ENCODE results near the gene ILKAP. TPM values are rescaled to one million over a fixed set of nuclear protein-coding genes. Genes with fewer than 3 reads are reported as not detected.

The ILKAP gene
- total RNA-seq, 6 experiments from 2014 or later, result 9.8 to 24.3 (median 16.8) TPM

DNA sequence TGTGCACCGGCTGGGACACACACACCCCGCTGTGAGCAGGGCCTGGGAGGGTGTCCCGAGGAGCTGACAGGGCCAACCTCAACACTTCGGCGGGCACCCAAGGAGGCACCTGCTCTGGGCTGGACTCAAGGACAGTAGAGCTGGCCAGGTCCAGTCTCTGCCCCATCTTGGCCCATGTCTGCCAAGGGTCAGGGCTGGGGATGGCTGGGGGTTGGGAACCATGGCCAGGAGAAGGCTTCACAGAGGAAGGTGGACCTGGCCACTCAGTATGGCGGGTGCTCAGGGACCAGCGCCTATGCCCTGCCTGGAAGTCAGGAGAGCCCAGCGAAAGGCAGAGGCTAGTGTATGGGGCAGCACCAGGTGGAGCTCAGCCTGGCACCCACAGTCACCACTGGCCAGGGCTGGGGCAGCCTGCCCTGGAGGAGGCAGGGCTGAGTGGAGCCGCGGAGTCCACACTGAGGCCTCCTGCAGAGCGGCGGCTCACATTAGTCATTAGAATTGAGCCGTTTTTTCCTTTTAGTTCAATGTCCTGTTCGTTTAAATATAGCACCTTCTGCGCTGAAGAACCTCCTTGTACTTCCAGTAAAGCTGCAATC, 40.6 kb downstream of the ILKAP start:
- Histone ChIP-seq H3K4me3 (no peak overlapping the region), H3K36me3 (no peaks in the 10 kb centered on the region), H3K27me3 (no peaks in the 10 kb centered on the region), H3K4me1 (no peaks in the 10 kb centered on the region), H3K27ac (no peak overlapping the region), H3K9me3 (no peaks in the 10 kb centered on the region)
- no peak for ATAC-seq
- no CpG with 5 or more reads among the region's 15 CpGs for WGBS (ENCODE audit: insufficient coverage, low coverage, low lambda C conversion rate, missing lambda C conversion rate)
- no peak for DNase-seq
- intact Hi-C loops (cut with DNase I), result no loop called here
- TF ChIP-seq POLR2A (IDR thresholded peaks at IDR 0.05), result no peak
- TF ChIP-seq, protein P1, sequence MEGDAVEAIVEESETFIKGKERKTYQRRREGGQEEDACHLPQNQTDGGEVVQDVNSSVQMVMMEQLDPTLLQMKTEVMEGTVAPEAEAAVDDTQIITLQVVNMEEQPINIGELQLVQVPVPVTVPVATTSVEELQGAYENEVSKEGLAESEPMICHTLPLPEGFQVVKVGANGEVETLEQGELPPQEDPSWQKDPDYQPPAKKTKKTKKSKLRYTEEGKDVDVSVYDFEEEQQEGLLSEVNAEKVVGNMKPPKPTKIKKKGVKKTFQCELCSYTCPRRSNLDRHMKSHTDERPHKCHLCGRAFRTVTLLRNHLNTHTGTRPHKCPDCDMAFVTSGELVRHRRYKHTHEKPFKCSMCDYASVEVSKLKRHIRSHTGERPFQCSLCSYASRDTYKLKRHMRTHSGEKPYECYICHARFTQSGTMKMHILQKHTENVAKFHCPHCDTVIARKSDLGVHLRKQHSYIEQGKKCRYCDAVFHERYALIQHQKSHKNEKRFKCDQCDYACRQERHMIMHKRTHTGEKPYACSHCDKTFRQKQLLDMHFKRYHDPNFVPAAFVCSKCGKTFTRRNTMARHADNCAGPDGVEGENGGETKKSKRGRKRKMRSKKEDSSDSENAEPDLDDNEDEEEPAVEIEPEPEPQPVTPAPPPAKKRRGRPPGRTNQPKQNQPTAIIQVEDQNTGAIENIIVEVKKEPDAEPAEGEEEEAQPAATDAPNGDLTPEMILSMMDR (IDR thresholded peaks at IDR 0.05), result no peak

DNA sequence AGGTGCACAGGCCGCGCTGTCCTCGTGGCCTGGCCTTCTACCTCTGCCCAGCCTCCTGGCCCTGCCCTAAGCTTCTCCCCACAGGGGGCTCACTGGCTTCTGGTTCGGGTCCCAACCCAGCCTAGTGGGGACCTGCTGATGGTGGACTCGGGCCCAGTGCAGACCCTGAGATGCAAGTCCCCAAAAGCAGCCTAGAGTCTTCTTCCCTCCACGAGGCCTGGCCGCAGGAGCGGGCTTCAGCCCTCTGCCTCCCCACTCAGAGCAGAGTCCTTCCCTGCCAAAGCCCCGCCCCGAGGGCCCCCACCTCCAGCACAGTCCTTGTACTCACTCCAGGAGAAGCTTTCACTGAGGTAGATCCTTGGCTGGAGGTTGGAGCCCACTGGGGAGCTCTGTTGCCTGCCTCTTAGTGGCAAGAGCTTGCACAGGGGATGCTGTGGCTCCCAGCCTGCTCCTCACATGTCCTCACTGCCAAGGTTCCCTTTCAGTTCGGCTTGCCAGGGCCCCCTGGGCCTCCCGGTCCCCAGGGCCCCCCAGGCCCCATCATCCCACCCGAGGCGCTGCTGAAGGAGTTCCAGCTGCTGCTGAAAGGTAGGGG, 41.1 kb downstream of the ILKAP start:
- Histone ChIP-seq H3K27me3 (no peaks in the 10 kb centered on the region), H3K4me3 (no peak overlapping the region), H3K27ac (no peak overlapping the region), H3K4me1 (no peaks in the 10 kb centered on the region), H3K36me3 (no peaks in the 10 kb centered on the region), H3K9me3 (no peaks in the 10 kb centered on the region)
- DNase-seq (peak in 1 of 3 donors; percentile 55), ATAC-seq (no peak)
- no CpG with 5 or more reads among the region's 14 CpGs for WGBS (ENCODE audit: insufficient coverage, low coverage, low lambda C conversion rate, missing lambda C conversion rate)
- TF ChIP-seq, protein P1 (IDR thresholded peaks at IDR 0.05), result no peak
- no peak for TF ChIP-seq POLR2A (IDR thresholded peaks at IDR 0.05)
- intact Hi-C loops (cut with DNase I), result no loop called here

DNA sequence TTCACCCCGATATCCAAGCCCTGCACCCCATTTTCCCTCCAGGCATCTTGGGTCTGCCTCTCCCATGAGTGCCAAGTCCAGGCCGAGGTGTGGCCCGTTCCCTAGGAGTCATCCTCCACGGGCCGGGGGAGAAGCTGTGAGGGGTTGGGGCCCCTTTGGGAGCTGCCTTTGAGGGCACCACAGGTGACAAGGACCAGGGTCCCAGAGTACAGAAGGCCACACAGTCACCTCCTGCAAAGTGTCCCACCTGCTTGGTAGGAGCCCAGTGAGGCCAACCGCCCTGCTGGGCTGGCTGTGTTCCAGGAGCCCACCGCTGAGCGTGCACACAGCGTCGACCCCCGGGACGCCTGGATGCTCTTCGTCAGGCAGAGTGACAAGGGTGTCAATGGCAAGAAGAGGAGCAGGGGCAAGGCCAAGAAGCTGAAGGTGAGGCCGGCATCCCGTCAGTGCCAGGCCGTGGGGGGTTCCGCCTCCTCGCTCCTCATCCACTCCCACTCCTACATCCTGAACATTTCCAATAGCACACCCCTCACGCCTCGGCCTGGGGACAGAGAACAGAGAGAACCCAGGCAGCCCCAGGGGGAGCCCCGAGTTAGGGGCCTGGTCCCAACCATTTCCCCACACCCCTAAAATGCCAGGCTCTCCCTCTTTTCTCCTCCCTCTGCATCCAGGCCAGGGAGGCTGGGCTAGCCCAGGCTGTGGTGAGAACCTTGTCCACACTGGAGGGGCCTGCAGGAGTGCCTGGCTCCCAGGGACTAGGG, 42.0 kb downstream of the ILKAP start:
- intact Hi-C loops (cut with DNase I), result no loop called here

DNA sequence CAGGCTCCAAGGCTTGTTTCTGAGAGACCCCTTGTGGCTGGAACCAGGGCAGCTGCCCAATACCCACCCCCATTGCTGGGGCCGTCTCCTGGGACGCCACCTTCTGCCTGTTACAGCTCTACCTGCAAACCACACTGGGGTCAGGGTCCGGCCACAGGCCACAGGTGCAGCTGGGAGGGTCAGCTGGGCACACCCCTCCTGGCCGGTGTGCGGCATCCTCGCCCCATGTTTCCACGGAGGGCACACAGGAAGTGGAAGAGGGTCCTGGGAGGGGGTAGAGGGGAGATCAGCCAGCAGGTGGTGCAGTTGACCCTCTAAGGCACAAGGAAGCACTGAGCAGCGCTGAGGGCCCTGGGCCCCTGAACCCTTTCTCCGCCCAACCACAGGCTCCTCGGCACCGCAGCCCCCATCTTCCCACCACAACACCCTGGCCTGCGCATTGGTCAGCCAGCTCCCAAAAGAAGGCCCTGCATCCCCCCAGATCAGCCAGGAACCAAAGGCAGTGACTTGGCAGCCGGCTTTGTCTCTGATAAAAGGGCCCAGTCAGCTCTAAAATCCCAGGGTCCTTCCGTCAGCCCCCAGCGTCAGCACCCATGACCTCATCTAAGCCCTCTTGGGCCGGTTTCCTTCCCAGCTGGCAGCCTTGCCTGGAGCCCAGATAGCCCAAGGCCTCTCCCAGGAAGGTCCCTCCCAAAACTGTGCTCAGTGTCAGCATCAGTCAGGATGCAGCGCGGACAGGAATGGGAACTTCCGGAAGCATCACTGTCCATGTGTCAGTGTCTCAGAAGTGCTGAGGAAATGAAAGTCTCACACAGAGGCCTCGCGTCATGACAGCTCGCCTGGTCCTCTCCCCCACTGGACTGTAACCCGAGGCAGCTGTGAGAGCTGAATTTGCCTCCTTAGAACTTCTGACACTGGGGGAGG, 43.0 kb downstream of the ILKAP start:
- no peaks in the 10 kb centered on the region for H3K9me3 ChIP-seq
- H3K27ac ChIP-seq, result no peak overlapping the region
- 55% methylated on average over 4 of the region's 23 CpGs for WGBS (ENCODE audit: insufficient coverage, low coverage, low lambda C conversion rate, missing lambda C conversion rate)
- DNase-seq (peak in 1 of 3 donors; percentile 47), ATAC-seq (peak in 3 of 4 donors; percentile 17 to 30 (median 29))
- no peaks in the 10 kb centered on the region for H3K27me3 ChIP-seq
- H3K4me3 ChIP-seq, result no peak overlapping the region
- H3K4me1 ChIP-seq, result no peaks in the 10 kb centered on the region
- TF ChIP-seq, protein P1 (IDR thresholded peaks at IDR 0.05), result peak in 1 of 4 donors; percentile 6
- TF ChIP-seq POLR2A (IDR thresholded peaks at IDR 0.05), result no peak
- no peaks in the 10 kb centered on the region for H3K36me3 ChIP-seq
- intact Hi-C loops (cut with DNase I), result no loop called here

More for the DNA sequence above, 42.0 kb downstream of the ILKAP start:
- no peak for ATAC-seq
- Histone ChIP-seq H3K27ac (no peak overlapping the region), H3K36me3 (no peaks in the 10 kb centered on the region), H3K4me3 (no peak overlapping the region), H3K27me3 (no peaks in the 10 kb centered on the region), H3K9me3 (no peaks in the 10 kb centered on the region), H3K4me1 (no peaks in the 10 kb centered on the region)
- DNase-seq, result no peak
- WGBS (ENCODE audit: insufficient coverage, low coverage, low lambda C conversion rate, missing lambda C conversion rate), result 96% methylated on average over 5 of the region's 21 CpGs
- TF ChIP-seq, protein P1 (IDR thresholded peaks at IDR 0.05), result no peak
- no peak for TF ChIP-seq POLR2A (IDR thresholded peaks at IDR 0.05)
